EL (cell line): ENCODE results near the gene SNRPA.
"Not testable (repeated sequence)": the region's sequence is repeated elsewhere in the genome, so short reads cannot be mapped to it uniquely, and the experiment has no call there.

Experiments
- DNase-seq: peaks from one replicate; pipeline ENCODE4 v3.0.0-alpha.2; 2016

Gene SNRPA

DNA sequence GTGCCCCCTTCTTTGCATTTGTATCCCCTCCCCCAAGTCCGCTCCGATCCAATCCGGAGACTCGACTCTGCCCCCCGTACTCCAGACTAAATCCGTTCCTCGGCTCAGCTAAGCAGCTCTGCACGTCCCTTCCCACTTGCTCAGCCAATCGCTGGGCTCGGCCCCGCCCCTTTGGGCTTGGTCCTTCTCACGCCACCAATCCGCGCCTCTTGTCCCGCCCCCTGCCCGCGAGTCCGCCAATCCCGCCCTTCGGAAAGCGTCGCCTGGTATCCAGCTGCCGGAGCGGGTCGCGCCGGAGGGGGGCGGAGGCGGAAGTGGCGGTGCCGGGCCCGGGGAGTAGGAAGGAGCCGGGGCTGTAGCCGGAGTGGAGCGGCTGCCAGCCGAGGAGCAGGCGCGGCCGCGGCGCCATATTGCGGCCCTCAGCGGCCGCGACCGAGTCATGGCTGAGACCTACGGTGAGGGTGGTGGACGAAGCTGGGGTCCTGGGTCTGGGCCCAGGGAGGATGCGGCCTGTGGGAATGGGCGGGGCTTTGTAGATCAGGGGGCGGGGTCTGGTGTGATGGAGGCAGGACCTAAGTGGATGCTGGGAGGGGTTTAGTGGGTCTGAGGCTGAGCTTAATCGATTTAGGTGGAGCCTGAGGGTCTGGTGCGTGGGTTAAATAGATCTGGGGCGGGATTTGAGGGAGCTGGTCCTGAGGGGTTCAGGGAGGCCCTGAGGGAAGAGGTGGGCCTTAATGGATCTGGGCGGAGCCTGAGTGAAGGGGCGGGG is 27.1 kb downstream of the SNRPA start, which contains the start of gene RAB4B:
RAB4B (plus strand) TSS at position 311 of the 769 bp plus-strand sequence; CDS start at position 440, 129 bp downstream.
- peak; percentile 100 for DNase-seq

DNA sequence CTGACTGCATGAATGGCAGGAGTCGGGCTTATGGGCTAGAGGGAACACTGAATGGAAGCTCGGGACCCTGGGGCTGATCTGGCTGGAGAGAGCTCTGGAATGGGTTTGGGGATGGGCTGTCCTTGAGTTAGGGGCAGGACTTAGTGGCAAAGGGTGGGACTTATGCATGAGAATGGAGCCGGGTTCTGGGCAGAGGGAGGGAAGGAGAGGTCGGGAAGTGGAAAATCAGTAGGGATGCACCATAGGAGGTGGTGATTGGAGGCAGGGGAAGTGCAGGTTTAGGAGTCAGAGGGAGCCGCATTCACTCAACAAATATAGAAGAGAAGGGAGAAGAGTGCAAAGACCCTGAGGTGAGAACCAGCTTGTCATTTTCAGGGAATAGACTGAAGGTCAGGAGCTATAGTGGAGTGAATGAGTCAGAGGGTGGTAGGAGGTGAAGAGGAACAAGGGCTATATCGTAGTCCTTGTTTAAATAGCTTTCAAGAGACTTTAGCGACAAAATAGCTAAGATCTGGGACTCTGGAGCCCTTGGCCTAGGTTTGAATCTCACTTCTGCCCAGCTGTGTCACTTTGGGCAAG is 27.8 kb downstream of the SNRPA start:
- no peak for DNase-seq

DNA sequence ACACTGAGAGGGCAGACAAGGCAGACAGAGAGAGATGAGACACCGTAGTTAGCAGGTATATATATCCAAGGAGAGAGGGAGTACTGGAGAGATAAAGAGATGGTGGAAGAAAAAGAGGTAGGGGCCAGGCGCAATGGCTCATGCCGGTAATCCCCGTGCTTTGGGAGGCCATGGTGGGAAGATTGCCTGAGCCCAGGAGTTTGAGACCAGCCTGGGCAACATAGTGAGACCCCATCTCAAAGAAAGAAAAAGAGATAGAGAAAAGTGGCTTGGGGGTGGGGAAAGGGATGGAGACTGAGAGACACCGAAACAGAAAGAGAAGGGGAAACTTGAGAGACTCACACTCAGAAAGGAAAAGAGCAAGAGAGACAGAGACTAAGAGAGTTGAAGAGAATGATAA is 29.6 kb downstream of the SNRPA start:
- no peak for DNase-seq

DNA sequence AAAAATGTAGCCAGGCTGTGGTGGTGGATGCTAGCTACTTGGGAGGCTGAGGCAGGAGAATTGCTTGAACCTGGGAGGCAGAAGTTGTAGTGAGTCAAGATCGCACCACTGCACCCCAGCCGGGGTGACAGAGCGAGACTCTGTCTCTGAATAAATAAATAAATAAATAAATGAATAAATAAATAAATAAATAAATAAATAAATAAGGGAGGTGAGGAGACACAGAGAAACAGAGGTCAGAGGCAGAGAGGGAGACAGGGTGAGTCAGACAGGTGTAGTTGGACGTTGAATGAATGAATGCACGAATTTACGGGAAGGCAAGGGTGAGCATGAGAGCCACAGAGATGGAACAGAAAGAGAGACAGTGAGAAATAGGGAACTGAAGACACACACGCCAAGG is 30.1 kb downstream of the SNRPA start:
- DNase-seq, result no peak

DNA sequence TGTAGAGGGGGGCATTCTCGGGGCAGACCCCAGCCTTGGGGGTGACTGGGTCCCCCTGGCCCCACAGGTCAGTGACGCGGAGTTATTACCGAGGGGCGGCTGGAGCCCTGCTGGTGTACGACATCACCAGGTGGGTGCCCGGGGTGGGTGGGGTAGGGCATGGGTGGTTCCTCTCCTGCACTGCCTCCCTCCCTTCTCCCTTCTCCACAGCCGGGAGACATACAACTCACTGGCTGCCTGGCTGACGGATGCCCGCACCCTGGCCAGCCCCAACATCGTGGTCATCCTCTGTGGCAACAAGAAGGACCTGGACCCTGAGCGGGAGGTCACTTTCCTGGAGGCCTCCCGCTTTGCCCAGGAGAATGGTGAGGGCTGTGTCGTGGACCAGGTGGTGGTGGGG is 32.7 kb downstream of the SNRPA start:
- no peak for DNase-seq

DNA sequence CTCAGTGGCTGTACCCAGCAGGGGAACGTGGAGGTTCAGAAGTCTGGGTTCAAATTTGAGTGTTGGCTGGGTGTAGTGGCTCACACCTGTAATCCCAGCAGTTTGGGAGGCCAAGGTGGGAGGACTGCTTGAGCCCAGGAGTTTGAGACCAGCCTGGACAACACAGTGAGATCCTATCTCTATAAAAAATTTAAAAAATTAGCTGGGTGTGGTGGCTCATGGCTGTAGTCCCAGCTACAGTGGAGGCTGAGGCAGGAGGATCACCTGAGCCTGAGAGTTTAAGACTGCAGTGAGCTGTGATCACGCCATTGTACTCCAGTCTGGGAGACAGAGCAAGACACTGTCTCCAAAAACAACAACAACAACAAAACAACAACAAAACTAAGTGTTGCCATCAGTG is 33.1 kb downstream of the SNRPA start:
- DNase-seq, result not testable (repeated sequence)

DNA sequence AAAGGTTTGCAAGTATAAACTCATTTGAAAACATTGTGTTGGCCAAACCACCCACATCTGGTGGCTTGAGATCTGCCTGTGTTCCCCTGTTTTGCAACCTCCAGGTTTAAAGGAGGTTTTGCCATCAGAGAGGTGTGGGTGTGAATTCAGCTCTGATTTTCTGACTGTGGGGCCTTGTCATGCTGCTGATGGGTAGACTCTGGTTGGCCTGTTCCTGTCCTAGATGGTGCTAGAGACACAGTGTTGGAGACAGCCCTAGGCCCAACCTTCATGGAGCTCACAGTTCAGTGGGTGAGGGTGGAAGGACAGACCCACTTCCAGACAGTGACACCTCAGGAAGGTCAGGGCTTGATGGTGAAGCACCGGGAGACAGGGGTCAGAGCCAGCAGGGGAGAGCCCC is 34.5 kb downstream of the SNRPA start:
- no peak for DNase-seq

DNA sequence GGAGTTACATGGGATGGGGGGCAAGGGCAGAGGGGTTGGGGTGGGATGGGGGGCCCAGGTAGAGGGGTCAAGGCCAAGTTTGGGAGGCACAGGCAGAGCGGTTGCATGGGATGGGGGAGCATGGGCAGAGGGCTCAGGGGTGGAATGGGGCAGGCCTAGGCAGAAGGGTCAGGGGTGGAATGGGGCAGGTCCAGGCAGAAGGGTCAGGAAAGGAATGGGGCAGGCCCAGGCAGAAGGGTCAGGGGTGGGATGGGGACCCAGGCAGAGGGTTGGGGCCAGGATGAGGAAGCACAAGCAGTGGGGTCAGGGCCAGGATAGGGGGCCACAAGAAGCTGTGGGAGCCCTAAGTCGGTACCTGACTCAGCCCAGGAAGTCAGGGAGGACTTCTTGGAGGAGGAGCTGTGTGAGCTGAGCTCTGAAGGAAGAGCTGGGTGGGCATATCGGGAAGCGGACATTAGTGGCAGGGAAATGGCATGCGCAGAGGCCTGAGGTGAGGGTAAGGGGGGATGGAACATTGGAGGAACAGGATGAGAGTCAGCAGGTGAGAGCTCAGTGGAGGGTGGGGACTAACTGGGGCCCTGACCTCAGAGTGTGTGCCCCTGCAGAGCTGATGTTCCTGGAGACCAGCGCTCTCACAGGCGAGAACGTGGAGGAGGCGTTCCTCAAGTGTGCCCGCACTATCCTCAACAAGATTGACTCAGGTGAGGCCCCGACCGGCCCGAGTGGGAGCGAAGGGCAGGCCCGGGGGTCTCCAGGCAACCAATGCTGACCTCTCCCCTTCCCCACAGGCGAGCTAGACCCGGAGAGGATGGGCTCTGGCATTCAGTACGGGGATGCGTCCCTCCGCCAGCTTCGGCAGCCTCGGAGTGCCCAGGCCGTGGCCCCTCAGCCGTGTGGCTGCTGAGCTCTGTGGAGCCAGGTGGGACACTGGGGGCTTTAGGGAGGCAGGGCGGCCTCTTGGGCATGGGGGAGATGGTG is 35.3 kb downstream of the SNRPA start:
- no peak for DNase-seq

DNA sequence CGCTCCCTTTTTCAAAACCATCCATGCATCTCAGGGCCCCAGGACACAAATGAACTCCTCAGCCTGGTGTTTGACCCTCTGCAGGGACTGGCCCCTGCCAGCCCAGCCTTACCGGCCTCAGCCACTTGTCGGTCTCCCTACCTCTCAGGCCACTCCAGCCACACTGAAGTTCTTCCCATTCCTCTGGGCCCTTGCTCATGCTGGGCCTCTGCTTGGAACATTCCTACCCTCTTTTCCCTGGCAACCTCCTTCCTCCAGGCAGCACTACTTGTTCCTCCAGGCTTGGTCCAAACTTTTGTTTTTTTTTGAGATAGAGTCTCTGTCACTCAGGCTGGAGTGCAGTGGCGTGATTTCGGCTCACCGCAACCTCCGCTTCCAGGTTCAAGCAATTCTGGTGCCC is 40.3 kb downstream of the SNRPA start:
- no peak for DNase-seq

DNA sequence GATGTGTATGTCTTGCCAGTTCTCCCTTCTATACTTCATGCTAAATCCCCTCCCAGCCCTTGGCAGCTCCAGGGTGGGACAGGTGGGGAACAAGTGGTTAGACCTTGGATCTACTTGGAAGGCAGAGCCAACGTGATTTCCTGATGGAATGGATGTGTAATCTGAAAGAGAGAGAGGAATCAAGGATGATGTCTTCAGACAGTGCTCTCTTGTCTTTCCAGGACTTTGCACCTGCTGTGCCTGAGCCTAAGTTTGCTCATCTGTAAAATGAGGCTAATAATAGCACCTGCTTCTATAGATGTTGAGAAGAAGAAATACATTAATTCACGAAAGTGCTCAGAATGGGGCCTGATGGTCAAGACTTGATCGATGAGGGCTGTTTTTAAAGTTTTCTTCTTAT is 41.0 kb downstream of the SNRPA start:
- DNase-seq, result no peak

DNA sequence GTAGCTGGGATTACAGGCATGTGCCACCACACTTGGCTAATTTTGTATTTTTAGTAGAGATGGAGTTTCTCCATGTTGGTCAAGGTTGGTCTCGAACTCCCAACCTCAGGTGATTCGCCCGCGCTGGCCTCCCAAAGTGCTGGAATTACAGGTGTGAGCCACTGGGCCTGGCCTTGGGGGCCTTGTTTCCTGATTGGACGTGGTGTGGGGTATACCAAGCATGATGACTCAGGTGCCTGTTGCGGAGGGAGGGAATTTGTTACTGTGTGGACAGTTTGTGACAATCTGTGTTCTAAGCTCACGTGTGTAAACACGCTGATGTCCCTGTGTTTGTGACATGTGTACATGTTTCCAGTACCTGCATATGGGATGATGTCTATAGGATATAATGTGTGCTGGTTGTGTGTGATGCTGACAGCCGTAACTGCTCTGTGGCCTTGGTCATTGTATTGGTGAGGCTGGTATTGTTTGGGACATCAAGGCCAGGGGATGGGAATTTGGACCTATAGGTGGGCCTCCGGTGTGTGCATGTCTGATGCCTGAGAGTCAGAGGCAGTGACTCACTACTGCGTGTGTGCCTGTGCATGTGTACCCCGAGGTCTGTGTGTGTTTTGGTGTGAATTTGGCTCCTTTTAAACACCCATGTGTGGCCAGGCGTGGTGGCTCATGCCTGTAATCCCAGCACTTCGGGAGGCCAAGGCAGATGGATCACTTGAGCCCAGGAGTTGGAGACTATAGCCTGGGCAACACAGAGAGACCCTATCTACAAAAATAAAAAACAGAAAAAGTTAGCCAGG is 46.4 kb downstream of the SNRPA start:
- DNase-seq, result no peak

DNA sequence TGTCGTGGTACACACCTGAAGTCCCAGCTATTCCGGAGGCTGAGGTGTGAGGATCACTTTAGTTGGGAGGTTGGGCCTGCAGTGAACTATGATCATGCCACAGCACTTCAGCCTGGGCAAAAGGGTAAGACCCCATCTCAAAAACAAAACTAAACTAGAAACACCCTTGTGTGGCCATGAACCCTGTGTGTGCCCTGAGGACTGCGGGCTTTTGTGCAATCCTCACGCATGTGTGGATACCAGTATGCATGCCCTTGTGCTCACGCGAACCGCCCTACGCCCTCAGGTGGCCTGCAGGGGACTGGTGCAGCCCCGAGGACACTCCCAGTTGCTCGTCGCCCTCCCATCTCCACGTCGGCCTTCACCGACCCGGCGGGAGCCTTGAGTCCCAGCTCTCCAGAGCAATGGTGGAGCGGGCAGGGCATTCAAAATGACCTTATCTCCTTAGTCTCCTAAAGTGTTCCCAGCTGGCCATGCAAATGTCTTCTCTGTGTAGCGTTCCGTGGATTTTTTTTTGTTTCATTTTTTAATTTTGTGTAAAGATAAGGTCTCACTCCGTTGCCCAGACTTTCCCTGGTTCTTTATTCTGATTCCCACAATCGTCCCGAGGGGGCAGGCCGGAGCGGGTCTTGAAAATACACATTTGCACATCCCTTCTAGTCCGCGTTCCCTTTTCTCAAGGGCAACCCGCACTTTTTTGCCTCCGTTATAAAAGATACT is 47.1 kb downstream of the SNRPA start:
- DNase-seq, result peak; percentile 69

DNA sequence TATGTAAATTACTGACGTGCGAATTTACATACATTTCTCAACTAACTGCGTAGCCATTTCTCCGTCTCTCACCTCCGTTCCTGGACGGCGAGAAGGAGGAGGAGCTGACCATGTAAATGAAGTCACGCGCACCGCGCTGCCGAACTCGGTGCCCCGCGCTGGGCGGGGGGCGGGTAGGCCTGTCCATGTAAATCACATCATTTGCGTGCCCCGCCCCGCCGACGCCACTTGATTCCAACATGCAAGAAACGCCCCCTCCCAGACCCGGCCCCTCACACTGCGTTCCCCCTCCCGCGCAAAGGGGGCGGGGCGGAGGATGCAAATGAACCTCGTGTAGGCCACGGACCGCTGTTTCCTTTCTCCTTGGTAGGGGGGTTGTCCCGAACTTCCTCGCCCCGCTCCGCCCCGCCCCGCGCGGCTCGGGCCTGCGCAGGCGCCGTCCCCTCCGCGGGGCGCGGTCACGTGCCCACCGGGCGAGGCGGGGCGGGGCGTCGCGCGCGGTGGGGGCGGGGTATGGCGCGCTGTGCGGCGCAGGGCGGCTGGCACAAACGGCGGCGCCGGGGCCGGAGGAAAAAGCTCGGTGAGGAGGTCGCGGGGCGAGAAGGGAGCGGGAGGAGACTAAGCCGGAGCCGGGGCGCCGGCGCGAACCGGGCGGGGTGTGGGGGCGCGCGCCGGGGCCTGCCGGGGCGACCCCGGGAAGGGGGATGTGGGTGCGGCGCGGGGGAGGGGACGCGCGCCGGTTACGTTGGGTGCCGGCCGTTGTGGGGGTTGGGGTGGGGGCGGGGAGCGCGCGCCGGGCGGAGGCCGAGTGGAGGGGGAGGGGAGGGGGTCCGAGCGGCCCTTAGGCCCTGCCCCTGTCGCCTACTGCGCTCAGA is 47.9 kb downstream of the SNRPA start, which contains the start of gene EGLN2:
EGLN2 (plus strand) TSS at position 509 of the 875 bp plus-strand sequence. CDS start 1,382 bp downstream, outside the sequence.
- peak; percentile 100 for DNase-seq

DNA sequence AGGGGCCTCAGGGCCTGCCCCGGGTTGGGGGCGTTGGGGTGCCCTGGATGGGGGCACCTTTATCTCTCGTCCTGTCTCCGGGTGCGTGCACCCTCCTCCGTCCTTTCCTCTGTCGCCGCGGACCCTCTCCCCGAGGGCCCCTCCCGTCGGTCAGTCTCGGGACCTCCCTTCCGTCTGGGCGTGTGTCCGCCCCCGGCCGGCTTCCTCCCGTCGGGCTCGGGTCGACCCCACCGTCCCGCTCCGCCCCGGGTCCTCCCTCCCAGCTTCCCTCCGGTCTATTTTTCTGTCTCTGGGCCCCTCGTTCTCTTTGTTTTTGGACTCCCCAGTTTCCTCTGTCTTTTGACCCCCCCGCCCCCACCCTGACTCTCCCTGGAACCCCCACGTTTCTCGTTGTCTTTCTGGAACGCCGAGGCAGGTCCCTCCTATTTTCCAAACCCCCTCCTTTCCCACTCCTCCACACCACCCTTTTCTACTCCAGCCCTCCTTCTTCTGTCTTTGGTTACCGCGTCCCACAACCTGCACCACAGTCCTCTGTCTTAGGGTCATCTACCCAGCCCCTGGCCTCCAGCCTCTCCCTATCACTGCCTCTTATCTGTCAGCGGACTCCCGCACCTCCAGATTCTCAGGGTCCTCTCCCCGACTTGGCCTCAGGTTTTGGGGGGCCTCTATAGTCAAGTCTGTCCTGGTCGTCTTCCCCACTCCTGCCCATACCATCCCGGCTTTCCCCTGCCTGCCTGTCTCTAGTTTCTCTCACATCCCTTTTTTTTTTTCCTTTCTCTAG is 48.7 kb downstream of the SNRPA start:
- peak; percentile 41 for DNase-seq

DNA sequence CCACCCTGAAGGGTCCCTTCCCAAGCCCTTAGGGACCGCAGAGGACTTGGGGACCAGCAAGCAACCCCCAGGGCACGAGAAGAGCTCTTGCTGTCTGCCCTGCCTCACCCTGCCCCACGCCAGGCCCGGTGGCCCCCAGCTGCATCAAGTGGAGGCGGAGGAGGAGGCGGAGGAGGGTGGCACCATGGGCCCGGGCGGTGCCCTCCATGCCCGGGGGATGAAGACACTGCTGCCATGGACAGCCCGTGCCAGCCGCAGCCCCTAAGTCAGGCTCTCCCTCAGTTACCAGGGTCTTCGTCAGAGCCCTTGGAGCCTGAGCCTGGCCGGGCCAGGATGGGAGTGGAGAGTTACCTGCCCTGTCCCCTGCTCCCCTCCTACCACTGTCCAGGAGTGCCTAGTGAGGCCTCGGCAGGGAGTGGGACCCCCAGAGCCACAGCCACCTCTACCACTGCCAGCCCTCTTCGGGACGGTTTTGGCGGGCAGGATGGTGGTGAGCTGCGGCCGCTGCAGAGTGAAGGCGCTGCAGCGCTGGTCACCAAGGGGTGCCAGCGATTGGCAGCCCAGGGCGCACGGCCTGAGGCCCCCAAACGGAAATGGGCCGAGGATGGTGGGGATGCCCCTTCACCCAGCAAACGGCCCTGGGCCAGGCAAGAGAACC is 49.5 kb downstream of the SNRPA start:
- DNase-seq, result no peak

DNA sequence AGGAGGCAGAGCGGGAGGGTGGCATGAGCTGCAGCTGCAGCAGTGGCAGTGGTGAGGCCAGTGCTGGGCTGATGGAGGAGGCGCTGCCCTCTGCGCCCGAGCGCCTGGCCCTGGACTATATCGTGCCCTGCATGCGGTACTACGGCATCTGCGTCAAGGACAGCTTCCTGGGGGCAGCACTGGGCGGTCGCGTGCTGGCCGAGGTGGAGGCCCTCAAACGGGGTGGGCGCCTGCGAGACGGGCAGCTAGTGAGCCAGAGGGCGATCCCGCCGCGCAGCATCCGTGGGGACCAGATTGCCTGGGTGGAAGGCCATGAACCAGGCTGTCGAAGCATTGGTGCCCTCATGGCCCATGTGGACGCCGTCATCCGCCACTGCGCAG is 50.0 kb downstream of the SNRPA start:
- no peak for DNase-seq

DNA sequence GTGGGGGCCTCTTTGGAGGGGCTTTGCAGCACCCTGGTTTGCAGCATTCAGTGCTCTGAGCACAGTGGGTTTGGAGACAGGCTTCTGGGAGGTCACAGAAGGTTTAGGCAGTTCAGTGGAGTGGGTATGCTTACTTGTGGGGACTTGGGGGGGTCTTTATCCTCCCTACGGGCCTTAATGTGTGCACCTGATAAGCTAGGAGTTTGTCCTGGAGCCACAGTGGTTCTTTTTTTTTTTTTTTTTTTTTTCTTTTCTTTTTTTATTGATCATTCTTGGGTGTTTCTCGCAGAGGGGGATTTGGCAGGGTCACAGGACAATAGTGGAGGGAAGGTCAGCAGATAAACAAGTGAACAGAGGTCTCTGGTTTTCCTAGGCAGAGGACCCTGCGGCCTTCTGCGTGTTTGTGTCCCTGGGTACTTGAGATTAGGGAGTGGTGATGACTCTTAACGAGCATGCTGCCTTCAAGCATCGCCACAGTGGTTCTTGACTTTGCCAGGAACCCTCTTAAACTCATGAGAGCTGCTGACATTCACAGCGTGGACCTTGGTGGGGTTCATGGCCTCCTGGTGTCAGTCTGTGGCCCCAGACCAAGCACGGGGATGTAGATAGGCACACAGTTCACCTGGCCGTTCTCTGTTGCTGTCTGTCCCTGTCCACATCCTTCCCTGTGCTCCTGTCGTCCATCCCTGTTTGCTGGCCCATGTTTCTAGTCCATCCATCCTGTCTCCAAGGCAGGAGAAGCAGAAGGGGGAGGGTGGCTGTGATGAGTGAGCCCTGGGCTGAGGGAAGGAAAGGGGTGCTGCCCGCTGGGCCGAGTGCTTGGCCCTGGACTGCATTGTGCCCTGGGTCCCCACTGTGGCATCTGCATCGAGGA is 50.7 kb downstream of the SNRPA start:
- DNase-seq, result no peak
